ENCODE results near the gene KSR1. TPM values are rescaled to one million over a fixed set of nuclear protein-coding genes. Genes with fewer than 3 reads are reported as not detected.

Gene KSR1
- total RNA-seq, 1 donor from 2014 or later, result 114 TPM

GRCh38 chr17:27512511-27513346 is 56.5 kb downstream of the KSR1 start:
- no peak overlapping the region for H3K27ac Mint-ChIP-seq
- ChIA-PET CTCF (no interaction called here), POLR2A (interaction anchor here (0.6 to 1.8 kb wide), 2 partner anchors 20 to 40 kb away, joined by 3 to 5 read pairs; no protein-coding TSS in a partner anchor)
- H3K36me3 Mint-ChIP-seq (ENCODE audit: low read depth), result no peaks in the 10 kb centered on the region
- ATAC-seq (ENCODE audit: low read depth) (no peak), DNase-seq (no peak)
- H3K9me3 Mint-ChIP-seq, result no peaks in the 10 kb centered on the region
- peaks cover 7% of the 10 kb centered on the region for H3K4me1 Mint-ChIP-seq
- intact Hi-C loops (cut with micrococcal nuclease), result no loop called here
- no peaks in the 10 kb centered on the region for H3K27me3 Mint-ChIP-seq
- no peak overlapping the region for H3K4me3 Mint-ChIP-seq
- TF ChIP-seq, protein P1, sequence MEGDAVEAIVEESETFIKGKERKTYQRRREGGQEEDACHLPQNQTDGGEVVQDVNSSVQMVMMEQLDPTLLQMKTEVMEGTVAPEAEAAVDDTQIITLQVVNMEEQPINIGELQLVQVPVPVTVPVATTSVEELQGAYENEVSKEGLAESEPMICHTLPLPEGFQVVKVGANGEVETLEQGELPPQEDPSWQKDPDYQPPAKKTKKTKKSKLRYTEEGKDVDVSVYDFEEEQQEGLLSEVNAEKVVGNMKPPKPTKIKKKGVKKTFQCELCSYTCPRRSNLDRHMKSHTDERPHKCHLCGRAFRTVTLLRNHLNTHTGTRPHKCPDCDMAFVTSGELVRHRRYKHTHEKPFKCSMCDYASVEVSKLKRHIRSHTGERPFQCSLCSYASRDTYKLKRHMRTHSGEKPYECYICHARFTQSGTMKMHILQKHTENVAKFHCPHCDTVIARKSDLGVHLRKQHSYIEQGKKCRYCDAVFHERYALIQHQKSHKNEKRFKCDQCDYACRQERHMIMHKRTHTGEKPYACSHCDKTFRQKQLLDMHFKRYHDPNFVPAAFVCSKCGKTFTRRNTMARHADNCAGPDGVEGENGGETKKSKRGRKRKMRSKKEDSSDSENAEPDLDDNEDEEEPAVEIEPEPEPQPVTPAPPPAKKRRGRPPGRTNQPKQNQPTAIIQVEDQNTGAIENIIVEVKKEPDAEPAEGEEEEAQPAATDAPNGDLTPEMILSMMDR (IDR thresholded peaks at IDR 0.05), result no peak

DNA sequence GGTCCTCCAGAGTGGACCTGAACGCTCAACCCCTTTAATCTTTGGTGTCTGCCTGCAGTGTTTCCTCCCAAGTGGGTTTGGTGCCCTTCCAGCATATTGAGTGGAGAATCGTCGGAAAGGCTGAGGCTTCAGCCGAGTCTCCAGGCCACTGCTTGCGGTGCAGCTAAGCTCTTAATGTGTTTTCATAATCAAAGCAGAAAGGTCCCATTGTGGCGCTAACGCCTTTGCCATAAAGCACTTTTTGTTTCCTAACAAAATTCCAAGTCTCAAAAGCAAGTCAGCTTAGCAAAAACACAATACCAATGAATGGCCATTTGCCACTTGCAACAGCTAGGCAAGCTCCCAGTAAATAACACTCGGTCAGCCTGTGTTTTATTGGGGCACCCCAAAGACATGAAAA is 57.6 kb downstream of the KSR1 start:
- DNase-seq (no peak), ATAC-seq (ENCODE audit: low read depth) (no peak)
- Mint-ChIP-seq H3K9me3 (no peaks in the 10 kb centered on the region), H3K4me3 (no peak overlapping the region), H3K4me1 (peaks cover 8% of the 10 kb centered on the region), H3K27ac (no peak overlapping the region), H3K36me3 (ENCODE audit: low read depth) (no peaks in the 10 kb centered on the region), H3K27me3 (no peaks in the 10 kb centered on the region)
- ChIA-PET POLR2A (interaction anchor here (1.8 kb wide), 1 partner anchor 41 kb away, joined by 5 read pairs; no protein-coding TSS in a partner anchor), CTCF (no interaction called here)
- intact Hi-C loops (cut with micrococcal nuclease), result no loop called here
- TF ChIP-seq, protein P1 (IDR thresholded peaks at IDR 0.05), result no peak

GRCh38 chr17:27514595-27515413 is 58.6 kb downstream of the KSR1 start:
- Mint-ChIP-seq H3K9me3 (no peaks in the 10 kb centered on the region), H3K4me1 (peaks cover 18% of the 10 kb centered on the region), H3K27ac (no peak overlapping the region), H3K36me3 (ENCODE audit: low read depth) (no peaks in the 10 kb centered on the region), H3K27me3 (no peaks in the 10 kb centered on the region), H3K4me3 (no peak overlapping the region)
- TF ChIP-seq, protein P1 (IDR thresholded peaks at IDR 0.05), result no peak
- ATAC-seq (ENCODE audit: low read depth), result no peak
- POLR2A ChIA-PET, result no interaction called here
- intact Hi-C loops (cut with micrococcal nuclease), result no loop called here
- DNase-seq, result no peak
- CTCF ChIA-PET, result no interaction called here

GRCh38 chr17:27518048-27518447 is 61.8 kb downstream of the KSR1 start:
- intact Hi-C loops (cut with micrococcal nuclease), result no loop called here
- POLR2A ChIA-PET, result no interaction called here
- Mint-ChIP-seq H3K36me3 (ENCODE audit: low read depth) (no peaks in the 10 kb centered on the region), H3K4me1 (peaks cover 21% of the 10 kb centered on the region), H3K27me3 (no peaks in the 10 kb centered on the region), H3K9me3 (no peaks in the 10 kb centered on the region), H3K27ac (no peak overlapping the region), H3K4me3 (no peak overlapping the region)
- CTCF ChIA-PET, result interaction anchor here (1.0 kb wide), 1 partner anchor 62 kb away, joined by 3 read pairs; the partner anchor contains the start of gene KSR1
- TF ChIP-seq, protein P1 (IDR thresholded peaks at IDR 0.05), result no peak
- no peak for DNase-seq
- ATAC-seq (ENCODE audit: low read depth), result no peak
